Hematopoietic multipotent progenitor cell treated with erythropoietin and hydrocortisone succinate and interleukin-3 and kit ligand, for 15 days (in vitro differentiated cells): ENCODE results near the gene DMAC2L.
A peak's percentile ranks its signal among the peaks of the same experiment; 100 is the strongest.
"Not testable (repeated sequence)": the region's sequence is repeated elsewhere in the genome, so short reads cannot be mapped to it uniquely, and the experiment has no call there.

Source experiments
- DNase-seq: peaks from one replicate; pipeline ENCODE4 v3.0.0-alpha.2; 2015; ENCODE audit warnings: low spot score

The DMAC2L gene

DNA sequence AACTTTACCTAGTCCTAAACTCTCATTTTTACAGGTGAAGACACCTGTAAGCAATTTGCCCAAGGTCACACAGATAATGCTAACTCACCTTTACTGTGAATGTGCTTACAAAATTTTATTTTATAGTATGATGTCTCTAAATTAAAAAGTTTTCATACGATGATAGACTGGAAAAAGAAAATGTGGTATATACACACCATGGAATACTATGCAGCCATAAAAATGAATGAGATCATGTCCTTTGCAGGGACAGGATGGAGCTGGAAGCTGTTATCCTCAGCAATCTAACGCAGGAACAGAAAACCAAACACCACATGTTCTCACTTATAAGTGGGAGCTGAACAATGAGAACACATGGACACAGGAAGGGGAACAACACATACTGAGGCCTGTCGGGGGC is 44.2 kb downstream of the DMAC2L start:
- DNase-seq = not testable (repeated sequence)

DNA sequence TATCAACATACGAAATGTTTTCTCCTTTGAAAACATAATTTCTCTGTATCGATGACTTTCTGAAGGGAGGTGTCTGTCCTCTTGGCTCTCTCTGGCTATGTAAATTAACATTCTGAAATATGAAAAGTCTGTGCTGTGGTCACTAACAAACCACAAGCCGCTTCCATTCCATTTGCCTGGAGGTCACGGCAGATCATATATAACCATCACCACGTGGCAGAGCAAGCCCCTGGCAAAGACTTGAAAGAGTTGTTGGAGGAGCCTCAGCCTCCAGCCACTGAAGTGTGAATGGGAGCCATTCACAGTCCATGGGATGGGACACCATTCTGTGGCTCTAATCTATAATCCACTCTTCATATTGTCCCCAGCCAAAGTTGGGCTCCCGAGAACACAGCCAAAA is 45.0 kb downstream of the DMAC2L start:
- DNase-seq = no peak

DNA sequence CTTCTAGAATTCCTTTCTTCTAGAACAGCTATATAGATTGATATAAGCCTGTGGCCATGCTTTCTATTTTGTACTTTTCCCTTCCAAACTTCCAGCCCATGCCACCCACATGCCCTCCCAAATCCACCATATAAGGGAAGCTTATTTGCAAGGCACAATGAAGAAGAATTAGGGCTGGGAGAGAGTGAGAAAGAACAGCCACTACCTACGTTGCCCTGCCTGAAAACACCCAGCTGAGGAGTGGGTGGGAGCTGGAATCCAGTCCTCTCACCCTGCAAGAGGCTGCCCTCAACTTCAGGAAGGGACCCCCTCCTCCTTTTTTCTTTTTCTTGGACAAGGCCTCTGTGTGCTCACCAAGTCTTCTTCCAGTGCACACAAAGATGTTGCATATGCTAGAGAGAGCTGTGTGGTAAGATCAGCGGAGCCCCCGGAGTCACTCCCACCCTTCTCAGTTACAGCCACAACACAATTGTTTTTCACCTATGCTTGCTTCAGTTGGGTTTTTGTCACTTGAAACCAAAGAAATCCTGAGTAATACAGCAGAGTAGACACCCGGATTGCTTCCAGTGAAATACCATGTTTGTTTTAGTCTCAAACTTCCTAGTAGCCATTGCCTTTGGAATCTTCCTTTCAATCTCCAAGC is 45.8 kb downstream of the DMAC2L start:
- DNase-seq = no peak

DNA sequence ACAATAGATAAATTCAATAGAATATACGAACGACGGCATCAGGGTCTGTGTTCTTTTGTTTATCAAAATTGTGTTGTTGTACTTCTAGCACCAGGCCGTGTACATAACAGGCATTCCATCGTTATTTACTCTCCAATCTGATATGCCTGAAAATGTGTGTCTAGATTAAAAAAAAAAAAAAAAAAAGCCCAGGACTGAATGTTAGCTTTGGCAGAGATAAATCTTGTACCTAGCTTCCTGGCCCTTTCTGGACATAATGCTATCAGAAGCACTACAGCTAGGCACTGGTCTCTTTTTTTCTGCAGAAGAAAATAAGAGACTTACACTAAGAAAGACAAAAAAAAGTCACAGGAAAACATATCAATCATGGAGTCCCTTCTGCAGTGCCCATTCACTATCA is 47.5 kb downstream of the DMAC2L start:
- no peak for DNase-seq

DNA sequence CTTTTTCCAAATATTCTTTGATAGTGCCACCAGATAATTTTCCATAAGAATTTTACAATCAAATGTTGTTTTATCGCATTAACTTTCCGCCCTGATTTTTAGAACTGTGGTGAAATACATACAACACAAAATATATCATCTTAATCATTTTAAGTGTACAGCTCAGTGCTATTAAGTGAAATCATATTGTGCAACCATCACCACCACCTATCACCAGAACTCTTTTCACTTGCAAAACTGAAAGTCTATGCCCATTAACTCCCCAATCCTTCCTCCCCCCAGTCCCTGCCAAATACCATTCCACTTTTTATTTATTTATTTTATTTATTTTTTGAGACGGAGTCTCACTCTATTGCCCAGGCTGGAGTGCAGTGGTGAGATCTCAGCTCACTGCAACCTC is 48.0 kb downstream of the DMAC2L start:
- no peak for DNase-seq

DNA sequence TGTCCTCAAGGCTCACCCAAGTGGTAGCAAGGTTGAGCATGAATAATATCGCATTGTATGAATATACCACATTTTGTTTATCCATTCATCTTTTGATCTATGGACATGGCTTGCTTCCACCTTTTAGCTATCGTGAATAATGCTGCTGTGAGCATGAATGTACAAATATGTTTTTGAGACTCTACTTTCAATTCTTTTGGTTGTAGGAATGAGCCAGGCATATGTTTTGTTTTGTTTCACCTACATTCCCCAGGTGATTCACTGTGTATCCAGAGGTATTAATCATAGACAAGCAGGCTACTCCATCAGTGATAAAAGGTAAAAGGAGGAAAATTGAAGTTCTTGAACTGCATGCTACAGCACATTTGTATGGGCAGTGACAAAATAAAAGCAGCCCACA is 48.7 kb downstream of the DMAC2L start:
- DNase-seq = no peak

DNA sequence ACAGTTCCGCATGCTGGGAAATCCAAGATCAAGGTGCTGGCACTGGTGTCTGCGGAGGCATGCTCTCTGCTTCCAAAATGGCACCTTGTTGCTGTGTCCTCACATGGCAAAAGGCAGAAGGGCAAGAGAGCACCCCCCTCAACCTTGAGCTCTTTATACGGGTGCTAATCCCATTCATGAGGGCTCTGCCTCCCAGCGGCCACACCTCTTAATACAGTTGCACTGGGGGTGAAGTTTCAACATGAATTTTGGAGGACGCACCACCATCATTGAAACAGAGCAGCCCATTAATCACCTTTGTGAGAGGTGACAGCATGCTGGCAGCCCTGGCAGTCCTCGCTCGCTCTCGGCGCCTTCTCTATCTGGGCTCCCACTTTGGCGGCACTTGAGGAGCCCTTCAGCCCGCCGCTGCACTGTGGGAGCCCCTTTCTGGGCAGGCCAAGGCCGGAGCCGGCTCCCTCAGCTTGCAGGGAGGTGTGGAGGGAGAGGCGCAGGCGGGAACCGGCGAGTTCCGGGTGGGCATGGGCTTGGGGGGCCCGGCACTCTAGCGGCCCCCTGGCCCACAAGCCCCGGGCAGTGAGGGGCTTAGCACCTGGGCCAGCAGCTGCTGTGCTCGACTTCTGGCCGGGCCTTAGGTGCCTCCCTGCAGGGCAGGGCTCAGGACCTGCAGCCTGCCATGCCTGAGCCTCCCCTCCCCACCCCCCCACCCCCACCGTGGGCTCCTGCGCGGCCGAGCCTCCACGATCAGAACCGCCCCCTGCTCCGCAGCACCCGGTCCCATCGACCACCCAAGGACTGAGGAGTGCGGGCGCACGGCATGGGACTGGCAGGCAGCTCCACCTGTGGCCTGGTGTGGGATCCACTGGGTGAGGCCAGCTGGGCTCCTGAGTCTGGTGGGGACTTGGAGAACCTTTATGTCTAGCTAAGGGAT is 49.6 kb downstream of the DMAC2L start:
- not testable (repeated sequence) for DNase-seq

DNA sequence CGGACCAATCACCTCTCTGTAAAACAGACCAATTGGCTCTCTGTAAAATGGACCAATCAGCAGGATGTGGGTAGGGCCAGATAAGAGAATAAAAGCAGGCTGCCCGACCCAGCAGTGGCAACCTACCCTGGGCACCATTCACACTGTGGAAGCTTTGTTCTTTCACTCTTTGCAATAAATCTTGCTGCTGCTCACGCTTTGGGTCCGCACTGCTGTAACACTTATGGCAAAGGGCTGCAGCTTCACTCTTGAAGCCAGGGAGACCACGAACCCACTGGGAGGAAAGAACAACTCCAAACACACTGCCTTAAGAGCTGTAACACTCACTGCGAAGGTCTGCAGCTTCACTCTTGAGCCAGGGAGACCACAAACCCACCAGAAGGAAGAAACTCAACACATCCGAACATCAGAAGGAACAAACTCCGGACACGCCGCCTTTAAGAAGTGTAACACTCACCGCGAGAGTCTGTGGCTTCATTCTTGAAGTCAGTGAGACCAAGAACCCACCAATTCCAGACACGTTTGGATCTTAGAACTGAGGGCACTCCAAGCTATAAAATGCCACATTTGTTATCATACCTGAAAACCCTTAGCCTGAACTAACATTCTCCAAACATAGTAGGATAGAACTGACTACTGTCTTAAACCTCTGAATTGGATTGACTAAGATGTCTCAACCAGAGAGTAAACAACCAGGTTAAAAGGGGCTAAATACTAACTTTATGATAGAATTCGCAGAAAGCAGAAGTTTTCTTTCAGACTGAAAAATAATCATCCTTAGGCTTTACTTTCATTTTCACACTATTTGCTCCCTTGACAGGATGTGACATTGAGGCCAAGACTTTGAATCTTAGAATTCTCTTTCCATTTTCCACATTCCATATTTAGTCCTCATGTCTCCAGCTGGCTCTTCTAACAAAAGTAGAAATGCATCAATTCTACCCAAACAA is 50.9 kb downstream of the DMAC2L start:
- peak; percentile 34 for DNase-seq

DNA sequence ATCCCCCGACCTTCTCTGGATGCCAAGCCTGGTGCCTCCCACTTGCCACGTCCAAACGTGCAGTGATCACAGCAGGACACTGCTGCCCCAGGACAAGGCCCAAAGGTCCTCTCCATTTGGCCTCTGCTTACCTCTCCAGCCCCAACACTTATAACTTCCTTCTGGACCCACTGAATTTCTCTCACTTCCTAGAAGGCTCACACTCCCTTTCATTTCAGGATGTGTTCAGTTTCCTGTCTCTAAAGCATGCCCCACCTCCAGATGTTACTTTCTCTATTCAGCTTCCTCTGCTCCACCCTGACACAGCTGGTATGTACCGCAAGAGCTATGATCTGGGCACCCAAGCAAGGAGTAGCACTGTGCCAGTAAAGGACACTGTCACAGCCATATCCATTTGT is 51.6 kb downstream of the DMAC2L start:
- DNase-seq = peak; percentile 63

DNA sequence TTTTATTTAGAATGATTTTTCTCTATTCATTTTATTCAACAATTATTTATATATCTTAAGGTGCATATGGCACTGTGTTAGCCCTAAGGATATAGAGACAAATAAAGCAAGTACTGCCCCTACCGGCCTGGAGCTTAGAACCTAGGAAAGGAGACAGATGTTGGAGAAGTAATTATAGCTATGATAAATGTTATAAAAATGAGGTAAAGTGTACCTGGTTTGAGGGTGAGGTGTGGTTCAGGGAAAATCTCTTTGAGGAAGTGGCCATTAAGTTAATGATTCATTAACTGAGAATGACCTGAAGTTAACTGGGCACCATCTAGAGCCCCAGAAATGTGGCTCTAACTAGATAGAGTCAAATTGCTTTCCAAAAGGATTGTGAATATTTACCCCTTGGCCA is 52.7 kb downstream of the DMAC2L start:
- DNase-seq = no peak

DNA sequence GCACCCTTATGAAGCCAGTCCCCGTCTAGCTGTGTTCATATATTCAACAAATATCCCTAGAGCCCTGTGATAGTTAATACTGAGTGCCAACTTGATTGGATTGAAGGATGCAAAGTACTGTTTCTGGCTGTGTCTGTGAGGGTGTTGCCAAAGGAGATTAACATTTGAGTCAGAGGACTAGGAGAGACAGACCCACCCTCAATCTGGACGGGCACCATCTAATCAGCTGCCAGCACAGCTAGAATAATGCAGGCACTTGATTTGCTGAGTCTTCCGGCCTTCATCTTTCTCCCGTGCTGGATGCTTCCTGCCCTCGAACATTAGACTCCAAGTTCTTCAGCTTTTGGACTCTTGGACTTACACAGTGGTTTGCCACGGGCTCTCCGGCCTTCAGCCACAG is 53.4 kb downstream of the DMAC2L start:
- DNase-seq = peak; percentile 57

DNA sequence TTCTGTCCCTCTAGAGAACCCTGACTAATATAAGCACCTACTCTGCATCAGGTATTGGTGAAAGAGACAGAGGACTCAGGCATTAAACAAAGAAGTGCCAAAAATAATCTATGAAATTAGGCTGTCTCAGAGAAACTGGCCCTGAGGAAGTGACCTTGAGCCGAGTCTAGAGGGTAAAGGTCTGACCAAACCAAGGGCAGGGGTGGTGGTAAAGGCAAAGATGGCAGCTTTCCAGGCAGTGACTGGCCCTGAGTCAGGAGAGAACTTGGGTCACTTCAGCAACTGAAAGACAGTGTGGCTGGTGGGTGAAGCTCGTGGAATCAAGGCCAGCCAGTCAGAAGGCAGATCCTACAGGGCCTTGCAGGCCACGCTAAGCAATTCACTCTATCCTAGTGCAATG is 54.0 kb downstream of the DMAC2L start:
- no peak for DNase-seq

DNA sequence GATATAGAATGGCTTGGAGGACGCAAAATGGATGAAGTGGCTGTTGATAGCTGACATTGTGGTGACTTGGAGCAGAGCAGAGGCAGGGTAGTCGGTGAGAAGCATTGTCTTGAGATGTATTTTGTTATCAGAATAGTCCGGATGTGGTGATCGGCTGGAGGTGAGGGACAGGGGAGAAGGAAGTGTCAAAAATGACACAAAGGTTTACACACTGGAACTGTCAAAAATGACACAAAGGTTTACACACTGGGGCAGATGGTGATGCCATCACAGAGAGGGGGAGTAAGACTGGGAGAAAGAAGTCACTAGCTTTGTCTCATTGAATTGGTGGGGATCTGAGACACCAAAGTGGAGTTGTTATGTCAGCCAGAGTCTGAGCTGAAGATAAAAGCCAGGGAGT is 54.5 kb downstream of the DMAC2L start:
- DNase-seq = no peak

DNA sequence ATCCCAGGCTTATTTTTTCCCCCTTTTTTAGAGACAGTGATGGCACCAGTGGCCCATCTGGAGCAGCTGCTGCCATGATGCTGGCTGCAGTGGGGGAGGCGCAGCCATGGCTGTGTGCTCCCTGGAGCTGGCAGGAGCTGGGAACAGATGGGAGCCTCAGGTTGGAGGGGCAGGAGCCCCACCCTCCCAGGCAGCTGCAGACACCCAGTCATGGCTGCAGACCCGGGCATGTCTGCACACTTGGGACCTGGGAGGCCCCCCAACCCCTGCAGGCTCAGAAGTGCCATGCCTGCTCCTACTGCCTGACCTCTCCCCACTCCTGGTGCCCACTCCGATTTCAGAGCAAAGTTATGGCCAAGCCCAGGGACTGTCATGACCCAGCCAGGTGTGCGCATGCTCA is 59.4 kb downstream of the DMAC2L start:
- no peak for DNase-seq

DNA sequence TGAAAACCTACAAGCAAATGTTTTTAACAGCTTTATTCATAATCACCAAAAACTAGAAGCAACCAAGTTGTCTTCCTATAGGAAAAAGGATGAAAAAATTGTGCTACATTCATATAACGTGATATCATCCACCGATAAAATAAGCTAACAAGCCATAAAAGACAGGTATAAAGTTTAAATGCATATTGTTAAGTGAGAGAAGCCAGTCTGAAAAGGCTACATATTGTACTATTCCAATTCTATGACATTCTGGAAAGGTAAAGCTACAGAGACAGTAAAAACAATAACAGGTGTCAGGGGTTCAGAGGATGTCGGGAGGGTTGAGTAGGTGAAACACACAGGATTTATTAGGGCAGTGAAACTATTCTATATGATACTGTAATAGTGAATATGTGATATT is 61.8 kb downstream of the DMAC2L start:
- DNase-seq = no peak

DNA sequence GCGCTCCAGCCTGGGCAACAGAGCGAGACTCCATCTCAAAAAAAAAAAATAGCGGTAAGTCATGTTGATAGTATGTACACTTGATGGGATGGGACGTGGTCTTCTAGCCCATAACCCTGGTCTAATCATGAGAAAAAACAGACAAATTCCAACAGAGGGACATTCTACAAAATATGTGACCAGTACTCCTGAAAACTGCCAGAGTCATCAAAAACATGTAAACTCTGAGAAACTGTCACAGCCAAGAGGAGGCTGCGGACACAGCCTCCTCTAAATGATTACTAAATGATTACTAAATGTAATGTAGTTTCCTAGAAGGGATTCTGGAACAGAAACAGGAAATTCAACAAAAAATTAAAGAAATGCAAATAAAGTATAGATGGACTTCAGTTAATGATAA is 63.6 kb downstream of the DMAC2L start:
- no peak for DNase-seq
